Measurements from ENCODE around the gene SLC9A3. TPM values are rescaled to one million over a fixed set of nuclear protein-coding genes. Genes with fewer than 3 reads are reported as not detected.

SLC9A3 gene
- total RNA-seq, 1 experiment from 2014 or later: 1.5 TPM

DNA sequence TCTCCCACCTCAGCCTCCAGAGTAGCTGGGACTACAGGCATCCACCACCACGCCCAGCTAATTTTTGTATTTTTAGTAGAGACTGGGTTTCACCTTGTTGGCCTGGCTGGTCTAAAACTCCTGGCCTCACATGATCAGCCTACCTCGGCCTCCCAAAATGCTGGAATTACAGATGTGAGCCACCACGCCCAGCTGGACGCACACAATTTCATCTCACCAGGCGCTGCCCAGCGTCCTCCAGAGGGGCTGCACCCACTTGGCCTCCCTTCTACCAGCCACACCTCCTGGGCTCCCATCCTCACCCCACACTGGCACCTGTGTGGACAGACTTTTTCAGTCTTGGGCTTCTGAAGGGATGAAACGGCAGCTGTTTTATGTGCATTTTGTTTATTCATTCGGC, 85.1 kb downstream of the SLC9A3 start:
- intact Hi-C loops (cut with micrococcal nuclease): no loop called here
- Histone ChIP-seq H3K4me1 (ENCODE audit: control insufficient read depth in 1 of 2, insufficient read depth in 2 of 2, low read length in 2 of 2) (peaks cover 9 to 17% of the 10 kb centered on the region in 2 experiments), H3K27me3 (ENCODE audit: insufficient read depth, low read length) (no peaks in the 10 kb centered on the region), H3K9me2 (ENCODE audit: insufficient read depth) (no peaks in the 10 kb centered on the region), H3K36me3 (ENCODE audit: control insufficient read depth in 1 of 2, insufficient read depth in 2 of 2, low read length in 2 of 2) (no peaks in the 10 kb centered on the region), H3K4me3 (replicated peaks in 1 of 2; ENCODE audit: low read depth in 1 of 2, low read length in 2 of 2) (no peak overlapping the region), H3K27ac (ENCODE audit: low read depth, low read length) (no peak overlapping the region), H3K9me3 (ENCODE audit: control insufficient read depth in 1 of 2, insufficient read depth in 1 of 2, low read depth in 1 of 2, low read length in 2 of 2) (no peaks in the 10 kb centered on the region), H3K9ac (ENCODE audit: low read length) (no peak overlapping the region), H2AFZ (ENCODE audit: low read depth, low read length, poor library complexity, severe bottlenecking) (no peak overlapping the region), H3K79me2 (ENCODE audit: insufficient read depth, low read length) (peaks cover 16% of the 10 kb centered on the region), H4K20me1 (ENCODE audit: insufficient read depth) (0 out of 2 replicates have a peak, but pooled peaks cover 2% of the 10 kb centered on the region), H3K4me2 (ENCODE audit: low read length) (no peak overlapping the region)
- CTCF ChIA-PET: interaction anchor here (1.4 to 3.6 kb wide), 2 partner anchors 25 to 122 kb away, joined by 3 to 21 read pairs; no protein-coding TSS in a partner anchor
- DNase-seq (ENCODE audit: low read depth, low spot score) (no peak), ATAC-seq (no peak)
- TF ChIP-seq, protein P1, sequence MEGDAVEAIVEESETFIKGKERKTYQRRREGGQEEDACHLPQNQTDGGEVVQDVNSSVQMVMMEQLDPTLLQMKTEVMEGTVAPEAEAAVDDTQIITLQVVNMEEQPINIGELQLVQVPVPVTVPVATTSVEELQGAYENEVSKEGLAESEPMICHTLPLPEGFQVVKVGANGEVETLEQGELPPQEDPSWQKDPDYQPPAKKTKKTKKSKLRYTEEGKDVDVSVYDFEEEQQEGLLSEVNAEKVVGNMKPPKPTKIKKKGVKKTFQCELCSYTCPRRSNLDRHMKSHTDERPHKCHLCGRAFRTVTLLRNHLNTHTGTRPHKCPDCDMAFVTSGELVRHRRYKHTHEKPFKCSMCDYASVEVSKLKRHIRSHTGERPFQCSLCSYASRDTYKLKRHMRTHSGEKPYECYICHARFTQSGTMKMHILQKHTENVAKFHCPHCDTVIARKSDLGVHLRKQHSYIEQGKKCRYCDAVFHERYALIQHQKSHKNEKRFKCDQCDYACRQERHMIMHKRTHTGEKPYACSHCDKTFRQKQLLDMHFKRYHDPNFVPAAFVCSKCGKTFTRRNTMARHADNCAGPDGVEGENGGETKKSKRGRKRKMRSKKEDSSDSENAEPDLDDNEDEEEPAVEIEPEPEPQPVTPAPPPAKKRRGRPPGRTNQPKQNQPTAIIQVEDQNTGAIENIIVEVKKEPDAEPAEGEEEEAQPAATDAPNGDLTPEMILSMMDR (IDR thresholded peaks at IDR 0.05 in 2 of 3, conservative IDR thresholded peaks at IDR 0.05 in 1 of 3; ENCODE audit: borderline replicate concordance in 1 of 3, insufficient read depth in 1 of 3, low read depth in 2 of 3, low read length in 2 of 3): no peak
- TF ChIP-seq, protein P2, sequence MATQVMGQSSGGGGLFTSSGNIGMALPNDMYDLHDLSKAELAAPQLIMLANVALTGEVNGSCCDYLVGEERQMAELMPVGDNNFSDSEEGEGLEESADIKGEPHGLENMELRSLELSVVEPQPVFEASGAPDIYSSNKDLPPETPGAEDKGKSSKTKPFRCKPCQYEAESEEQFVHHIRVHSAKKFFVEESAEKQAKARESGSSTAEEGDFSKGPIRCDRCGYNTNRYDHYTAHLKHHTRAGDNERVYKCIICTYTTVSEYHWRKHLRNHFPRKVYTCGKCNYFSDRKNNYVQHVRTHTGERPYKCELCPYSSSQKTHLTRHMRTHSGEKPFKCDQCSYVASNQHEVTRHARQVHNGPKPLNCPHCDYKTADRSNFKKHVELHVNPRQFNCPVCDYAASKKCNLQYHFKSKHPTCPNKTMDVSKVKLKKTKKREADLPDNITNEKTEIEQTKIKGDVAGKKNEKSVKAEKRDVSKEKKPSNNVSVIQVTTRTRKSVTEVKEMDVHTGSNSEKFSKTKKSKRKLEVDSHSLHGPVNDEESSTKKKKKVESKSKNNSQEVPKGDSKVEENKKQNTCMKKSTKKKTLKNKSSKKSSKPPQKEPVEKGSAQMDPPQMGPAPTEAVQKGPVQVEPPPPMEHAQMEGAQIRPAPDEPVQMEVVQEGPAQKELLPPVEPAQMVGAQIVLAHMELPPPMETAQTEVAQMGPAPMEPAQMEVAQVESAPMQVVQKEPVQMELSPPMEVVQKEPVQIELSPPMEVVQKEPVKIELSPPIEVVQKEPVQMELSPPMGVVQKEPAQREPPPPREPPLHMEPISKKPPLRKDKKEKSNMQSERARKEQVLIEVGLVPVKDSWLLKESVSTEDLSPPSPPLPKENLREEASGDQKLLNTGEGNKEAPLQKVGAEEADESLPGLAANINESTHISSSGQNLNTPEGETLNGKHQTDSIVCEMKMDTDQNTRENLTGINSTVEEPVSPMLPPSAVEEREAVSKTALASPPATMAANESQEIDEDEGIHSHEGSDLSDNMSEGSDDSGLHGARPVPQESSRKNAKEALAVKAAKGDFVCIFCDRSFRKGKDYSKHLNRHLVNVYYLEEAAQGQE (IDR thresholded peaks at IDR 0.05; ENCODE audit: low read depth): no peak
- TF ChIP-seq CBX3 (IDR thresholded peaks at IDR 0.05; ENCODE audit: low read depth): no peak
- TF ChIP-seq FOSL1 (IDR thresholded peaks at IDR 0.05; ENCODE audit: low read depth): no peak
- no peak for TF ChIP-seq SIN3A (IDR thresholded peaks at IDR 0.05; ENCODE audit: low read depth)
- TF ChIP-seq ZFX (IDR thresholded peaks at IDR 0.05): no peak
- no peak for TF ChIP-seq EZH2phosphoT487 (IDR thresholded peaks at IDR 0.05; ENCODE audit: borderline replicate concordance)
- POLR2A ChIA-PET: no interaction called here
- no TSS peak for BruUV-seq (replicated peaks)
- RAD21 ChIA-PET (ENCODE audit: low non-redundant PET in 1 of 2, low total read pairs in 2 of 2, uncharacterized antibody in 2 of 2, unreplicated experiment in 2 of 2): no interaction called here
